Calu3 (cell line): Measurements from ENCODE around the gene KLF5. TPM values are rescaled to one million over a fixed set of nuclear protein-coding genes. Genes with fewer than 3 reads are reported as not detected.

ENCODE experiments used
- BruUV-seq: library from RNA; stranded (reverse); fragments of 400-500 nt; replicated peaks from 2 replicates; lab custom pipeline; 2021; lab: Mats Ljungman, UMichigan
- CTCF ChIA-PET: fragments of 300-600 bp; sonication (Branson Sonifier 250); formaldehyde crosslinking; loops from one replicate; lab custom pipeline; 2022; ENCODE audit warnings: antibody characterized with exemption; lab: Charles Lee
- DNase-seq: peaks from one replicate; pipeline ENCODE4 v3.0.0; 2022
- H3K27ac Mint-ChIP-seq: one replicate; pipeline ENCODE4 v1.8.0; 2022; ENCODE audit warnings: mixed read lengths; ENCODE audit not compliant: unreplicated experiment
- H3K27me3 Mint-ChIP-seq: one replicate; pipeline ENCODE4 v1.8.0; 2022; ENCODE audit warnings: mixed read lengths; ENCODE audit not compliant: unreplicated experiment
- H3K36me3 Mint-ChIP-seq: one replicate; pipeline ENCODE4 v1.8.0; 2022; ENCODE audit warnings: mild to moderate bottlenecking, moderate library complexity, mixed read lengths; ENCODE audit not compliant: insufficient read depth, unreplicated experiment
- H3K4me1 Mint-ChIP-seq: one replicate; pipeline ENCODE4 v1.8.0; 2022; ENCODE audit warnings: mild to moderate bottlenecking, low read depth, mixed read lengths; ENCODE audit not compliant: unreplicated experiment
- H3K4me3 Mint-ChIP-seq: one replicate; pipeline ENCODE4 v1.8.0; 2022; ENCODE audit warnings: mild to moderate bottlenecking, low read depth, moderate library complexity, mixed read lengths; ENCODE audit not compliant: unreplicated experiment
- H3K9me3 Mint-ChIP-seq: one replicate; pipeline ENCODE4 v1.8.0; 2022; ENCODE audit warnings: low read depth, mixed read lengths; ENCODE audit not compliant: unreplicated experiment
- CTCF ChIP-seq: fragments of 200-600 bp; IDR thresholded peaks from one replicate; pipeline ENCODE4 v1.8.0; 2022; ENCODE audit warnings: antibody characterized with exemption; ENCODE audit not compliant: unreplicated experiment
- intact Hi-C: fragments of 100-400 bp; cut with micrococcal nuclease; formaldehyde crosslinking; loops from one replicate; pipeline ENCODE4 v1.10.0; 2022; ENCODE audit not compliant: unreplicated experiment
- total RNA-seq: library from RNA; stranded (reverse); gene quantifications from 2 replicates; pipeline ENCODE4 v1.2.3, GENCODE V29; 2022

Gene KLF5
- total RNA-seq, 1 experiment from 2014 or later, result 121 TPM

GRCh38 chr13:73101351-73102007 is 42.7 kb downstream of the KLF5 start:
- no peaks in the 10 kb centered on the region for H3K27me3 Mint-ChIP-seq
- H3K4me3 Mint-ChIP-seq, result no peak overlapping the region
- intact Hi-C loops, result loop anchor here (10.0 kb wide), 1 partner anchor 93 kb away; no protein-coding TSS in a partner anchor
- no peak overlapping the region for H3K27ac Mint-ChIP-seq
- BruUV-seq, result no TSS peak
- no peak for DNase-seq
- H3K9me3 Mint-ChIP-seq, result no peaks in the 10 kb centered on the region
- TF ChIP-seq CTCF, result no peak
- peaks cover 5% of the 10 kb centered on the region for H3K36me3 Mint-ChIP-seq
- CTCF ChIA-PET, result no interaction called here
- H3K4me1 Mint-ChIP-seq, result peaks cover 13% of the 10 kb centered on the region

GRCh38 chr13:73103238-73103637 is 44.4 kb downstream of the KLF5 start:
- Mint-ChIP-seq H3K36me3 (peaks cover 11% of the 10 kb centered on the region), H3K4me1 (peaks cover 7% of the 10 kb centered on the region), H3K9me3 (no peaks in the 10 kb centered on the region), H3K27ac (no peak overlapping the region), H3K27me3 (no peaks in the 10 kb centered on the region), H3K4me3 (no peak overlapping the region)
- CTCF ChIA-PET, result no interaction called here
- no peak for TF ChIP-seq CTCF
- intact Hi-C loops, result loop anchor here (10.0 kb wide), 1 partner anchor 92 kb away; no protein-coding TSS in a partner anchor
- DNase-seq, result no peak
- no TSS peak for BruUV-seq

GRCh38 chr13:73106513-73107178 is 47.8 kb downstream of the KLF5 start:
- Mint-ChIP-seq H3K36me3 (peaks cover 11% of the 10 kb centered on the region), H3K4me3 (no peak overlapping the region), H3K4me1 (peaks cover 21% of the 10 kb centered on the region), H3K27ac (peak overlapping the region; percentile 90), H3K27me3 (no peaks in the 10 kb centered on the region), H3K9me3 (no peaks in the 10 kb centered on the region)
- CTCF ChIA-PET, result interaction anchor here (0.6 to 0.9 kb wide), 3 partner anchors 31 to 314 kb away, joined by 3 read pairs; no protein-coding TSS in a partner anchor
- no peak for TF ChIP-seq CTCF
- intact Hi-C loops, result loop anchor here (2.0 to 10.0 kb wide), 3 partner anchors 32 to 88 kb away; no protein-coding TSS in a partner anchor
- DNase-seq, result peak; percentile 11
- no TSS peak for BruUV-seq

GRCh38 chr13:73107481-73107880 is 48.7 kb downstream of the KLF5 start:
- CTCF ChIA-PET, result interaction anchor here (0.6 to 0.9 kb wide), 3 partner anchors 32 to 313 kb away, joined by 3 read pairs; no protein-coding TSS in a partner anchor
- Mint-ChIP-seq H3K9me3 (no peaks in the 10 kb centered on the region), H3K36me3 (peaks cover 11% of the 10 kb centered on the region), H3K27ac (peak overlapping the region; percentile 90), H3K4me1 (peaks cover 21% of the 10 kb centered on the region), H3K4me3 (peak overlapping the region; percentile 30), H3K27me3 (no peaks in the 10 kb centered on the region)
- no TSS peak for BruUV-seq
- no peak for DNase-seq
- intact Hi-C loops, result loop anchor here (2.0 to 10.0 kb wide), 3 partner anchors 31 to 87 kb away; no protein-coding TSS in a partner anchor
- no peak for TF ChIP-seq CTCF
